D721Med (cell line): Measurements from ENCODE around the gene SRD5A3.

ENCODE experiments used
- DNase-seq: peaks from one replicate; pipeline ENCODE4 v3.0.0; 2011; ENCODE audit warnings: low spot score; ENCODE audit not compliant: insufficient read length
- FAIRE-seq: peaks from 2 replicates; lab custom pipeline; 2011; peaks lifted over from hg19 to GRCh38; lab: Jason Lieb, UNC
- TF ChIP-seq, protein P1 (sequence below): IDR thresholded peaks from 2 replicates; pipeline ENCODE4 v1.5.1; 2012; ENCODE audit warnings: mild to moderate bottlenecking, control low read depth; ENCODE audit not compliant: insufficient read depth; ENCODE audit errors: missing control alignments

Gene SRD5A3

GRCh38 chr4:55376698-55377097 is 30.7 kb downstream of the SRD5A3 start:
- DNase-seq (no peak), FAIRE-seq (no peak)
- TF ChIP-seq, protein P1, sequence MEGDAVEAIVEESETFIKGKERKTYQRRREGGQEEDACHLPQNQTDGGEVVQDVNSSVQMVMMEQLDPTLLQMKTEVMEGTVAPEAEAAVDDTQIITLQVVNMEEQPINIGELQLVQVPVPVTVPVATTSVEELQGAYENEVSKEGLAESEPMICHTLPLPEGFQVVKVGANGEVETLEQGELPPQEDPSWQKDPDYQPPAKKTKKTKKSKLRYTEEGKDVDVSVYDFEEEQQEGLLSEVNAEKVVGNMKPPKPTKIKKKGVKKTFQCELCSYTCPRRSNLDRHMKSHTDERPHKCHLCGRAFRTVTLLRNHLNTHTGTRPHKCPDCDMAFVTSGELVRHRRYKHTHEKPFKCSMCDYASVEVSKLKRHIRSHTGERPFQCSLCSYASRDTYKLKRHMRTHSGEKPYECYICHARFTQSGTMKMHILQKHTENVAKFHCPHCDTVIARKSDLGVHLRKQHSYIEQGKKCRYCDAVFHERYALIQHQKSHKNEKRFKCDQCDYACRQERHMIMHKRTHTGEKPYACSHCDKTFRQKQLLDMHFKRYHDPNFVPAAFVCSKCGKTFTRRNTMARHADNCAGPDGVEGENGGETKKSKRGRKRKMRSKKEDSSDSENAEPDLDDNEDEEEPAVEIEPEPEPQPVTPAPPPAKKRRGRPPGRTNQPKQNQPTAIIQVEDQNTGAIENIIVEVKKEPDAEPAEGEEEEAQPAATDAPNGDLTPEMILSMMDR: no peak

GRCh38 chr4:55378617-55379467 is 32.8 kb downstream of the SRD5A3 start:
- TF ChIP-seq, protein P1: no peak
- FAIRE-seq (no peak), DNase-seq (no peak)

DNA sequence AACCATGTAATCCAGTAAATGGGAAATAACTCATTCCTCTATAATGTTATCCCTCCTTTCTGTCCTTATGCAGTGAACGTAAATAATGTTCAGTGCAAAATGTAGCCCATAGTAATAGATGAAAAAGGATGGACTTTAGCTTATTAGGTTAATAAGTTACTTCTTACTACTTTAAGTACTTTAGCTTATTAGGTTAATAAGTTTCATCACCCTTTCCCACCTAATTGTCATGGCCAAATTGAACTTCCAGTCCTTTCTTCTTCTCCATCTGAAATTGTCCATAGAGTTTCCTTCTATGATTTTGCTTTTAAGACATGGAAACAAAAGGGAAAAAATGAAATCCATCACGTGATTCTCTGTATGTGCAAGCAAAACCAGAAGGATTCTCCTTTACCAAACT is 34.5 kb downstream of the SRD5A3 start:
- TF ChIP-seq, protein P1: no peak
- FAIRE-seq (no peak), DNase-seq (no peak)

GRCh38 chr4:55381502-55381901 is 35.5 kb downstream of the SRD5A3 start:
- TF ChIP-seq, protein P1: no peak
- DNase-seq (no peak), FAIRE-seq (no peak)

- FAIRE-seq: no peak
Observed at GRCh38 chr4:55382488-55383003, 36.5 kb downstream of the SRD5A3 start.

DNA sequence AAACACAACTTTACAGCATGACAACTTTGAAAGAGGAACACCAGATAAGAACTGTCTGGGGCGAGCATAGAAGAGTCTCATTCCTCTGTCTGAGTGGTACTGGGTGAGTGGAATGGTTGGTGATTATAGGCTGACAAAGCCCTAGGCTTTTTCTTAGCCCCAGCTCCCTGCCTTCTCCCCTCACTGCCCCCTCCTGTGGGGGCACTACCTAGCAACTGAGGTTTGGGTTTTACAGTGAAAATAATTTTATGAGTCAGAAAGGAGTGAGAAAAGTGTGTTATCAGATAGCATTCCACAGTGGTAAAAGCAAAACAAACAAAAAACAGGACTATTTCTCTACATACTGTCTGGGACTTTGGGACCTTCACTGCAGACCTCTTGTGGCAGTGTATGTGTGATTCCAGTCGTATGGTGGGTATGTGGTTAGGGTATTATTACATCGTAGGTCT is 39.2 kb downstream of the SRD5A3 start:
- no peak for DNase-seq
- no peak for FAIRE-seq
- TF ChIP-seq, protein P1: no peak

More at GRCh38 chr4:55382488-55383003, 36.5 kb downstream of the SRD5A3 start:
- no peak for DNase-seq
- TF ChIP-seq, protein P1: no peak

- FAIRE-seq (peak; percentile 6), DNase-seq (no peak)
- TF ChIP-seq, protein P1: no peak
Observed at GRCh38 chr4:55386073-55386472, 40.0 kb downstream of the SRD5A3 start.
